Prostate gland (tissue), 2 donors: Measurements from ENCODE around the gene GUCY2F.

Experiments
- CTCF ChIP-seq, 4 experiments: fragments of 200-600 bp in 2 of 4; fragments of 450-650 bp in 2 of 4; sonication (generic) in 2 of 4; IDR thresholded peaks; 1 replicate in 3 of 4; 2 replicates in 1 of 4; pipeline ENCODE4 v1.5.1; 2016 to 2019; ENCODE audit warnings: antibody characterized with exemption in 4 of 4, mild to moderate bottlenecking in 2 of 4, moderate library complexity in 2 of 4
- POLR2A ChIP-seq: fragments of 450-650 bp; IDR thresholded peaks from one replicate; pipeline ENCODE4 v1.6.1; 2016; ENCODE audit warnings: antibody characterized with exemption, mild to moderate bottlenecking

DNA sequence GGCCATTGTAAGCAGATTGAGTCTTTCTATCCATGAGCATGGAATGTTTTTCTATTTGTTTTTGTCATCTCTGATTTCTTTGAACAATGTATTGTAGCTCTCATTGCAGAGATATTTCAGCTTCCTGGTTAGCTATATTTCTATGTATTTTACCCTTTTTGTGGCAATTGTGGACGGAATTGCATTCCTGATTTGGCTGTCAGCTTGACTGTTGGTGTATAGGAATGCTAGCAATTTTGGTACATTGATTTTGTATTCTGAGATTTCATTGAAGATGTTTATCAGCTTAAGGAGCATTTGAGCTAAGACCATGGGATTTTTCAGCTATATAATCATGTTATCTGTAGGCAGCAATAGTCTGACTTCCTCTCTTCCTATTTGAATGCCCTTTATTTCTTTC lies 154.6 kb downstream of the GUCY2F start:
- TF ChIP-seq POLR2A (no peak), CTCF (IDR thresholded peaks at IDR 0.05) (no peak)
